ENCODE measurements around the gene PYY.

Gene PYY

DNA sequence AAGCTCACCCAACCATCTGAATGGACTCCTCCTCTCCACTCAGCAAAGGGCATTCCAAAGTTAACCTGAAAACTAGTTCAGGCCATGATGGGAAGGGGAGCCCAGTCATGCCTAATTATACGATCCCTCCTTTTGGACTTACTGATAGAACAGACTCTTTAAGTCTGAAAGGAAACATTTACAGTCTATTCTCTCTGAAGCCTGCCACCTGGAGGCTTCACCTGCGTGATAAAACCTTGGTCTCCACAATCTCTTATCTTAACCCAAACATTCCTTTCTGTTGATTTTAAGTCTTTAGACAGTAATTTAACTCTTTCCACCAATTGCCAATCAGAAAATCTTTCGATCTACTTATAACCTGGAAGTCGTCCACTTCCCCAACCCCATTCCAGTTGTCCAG is 37.4 kb downstream of the PYY start:
- no peak for DNase-seq (ENCODE audit: low spot score)

DNA sequence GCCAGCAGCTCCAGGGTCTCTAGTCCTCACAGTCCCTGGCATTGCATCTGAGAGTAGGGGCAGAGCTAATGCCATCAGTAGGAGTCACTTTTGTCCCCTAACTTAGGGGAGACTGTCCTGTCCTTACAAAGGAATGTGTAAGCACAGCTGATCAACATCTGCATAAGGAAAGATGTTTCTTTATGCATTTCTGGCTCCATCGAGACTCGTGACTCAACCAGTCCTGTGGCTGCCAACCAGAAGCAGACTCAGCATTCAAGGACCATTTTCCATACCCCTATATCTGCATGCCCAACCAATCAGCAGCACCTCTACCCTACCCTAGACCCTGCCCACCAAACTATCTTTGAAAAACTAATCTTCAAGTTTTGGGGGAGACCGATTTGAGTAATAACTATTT is 38.2 kb downstream of the PYY start:
- DNase-seq (ENCODE audit: low spot score), result no peak

DNA sequence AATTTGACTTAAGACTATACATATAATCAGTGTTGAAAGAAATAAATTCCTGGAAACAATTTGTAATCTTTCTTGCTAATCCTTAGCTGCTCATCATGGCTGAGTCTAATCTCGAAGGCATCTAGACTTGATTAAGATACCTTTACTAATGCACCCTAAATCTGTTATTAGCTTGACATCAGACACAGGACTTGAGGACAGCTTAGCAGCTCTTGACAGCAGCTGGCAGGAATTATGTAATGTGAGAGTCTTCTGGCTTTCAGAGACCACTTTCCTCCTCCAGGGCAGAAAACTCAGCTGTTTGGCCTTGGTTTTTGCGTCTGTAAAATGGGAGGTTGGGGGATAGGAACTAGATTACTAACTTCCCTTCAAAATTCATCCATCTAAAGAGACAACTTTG is 39.3 kb downstream of the PYY start:
- no peak for DNase-seq (ENCODE audit: low spot score)

DNA sequence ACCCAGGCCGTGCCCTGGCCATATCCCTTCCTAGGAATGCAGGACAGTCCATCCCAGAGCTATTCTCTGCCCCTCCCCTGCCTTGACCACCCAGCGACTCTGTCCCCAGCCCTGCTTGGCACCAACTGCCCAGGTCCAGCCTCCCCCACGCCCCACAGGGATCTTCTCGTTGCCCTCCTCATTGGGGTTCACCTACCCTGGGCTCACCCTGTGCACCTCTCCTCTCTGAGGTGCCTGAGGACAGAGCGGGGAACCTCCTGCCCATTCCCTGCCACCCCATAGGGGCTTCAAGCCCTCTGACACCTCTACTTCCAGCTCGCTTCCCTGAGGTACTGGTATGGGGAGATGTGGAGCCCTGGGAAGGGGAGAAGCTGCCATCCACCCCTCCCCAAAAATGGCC is 40.2 kb downstream of the PYY start:
- no peak for DNase-seq (ENCODE audit: low spot score)

DNA sequence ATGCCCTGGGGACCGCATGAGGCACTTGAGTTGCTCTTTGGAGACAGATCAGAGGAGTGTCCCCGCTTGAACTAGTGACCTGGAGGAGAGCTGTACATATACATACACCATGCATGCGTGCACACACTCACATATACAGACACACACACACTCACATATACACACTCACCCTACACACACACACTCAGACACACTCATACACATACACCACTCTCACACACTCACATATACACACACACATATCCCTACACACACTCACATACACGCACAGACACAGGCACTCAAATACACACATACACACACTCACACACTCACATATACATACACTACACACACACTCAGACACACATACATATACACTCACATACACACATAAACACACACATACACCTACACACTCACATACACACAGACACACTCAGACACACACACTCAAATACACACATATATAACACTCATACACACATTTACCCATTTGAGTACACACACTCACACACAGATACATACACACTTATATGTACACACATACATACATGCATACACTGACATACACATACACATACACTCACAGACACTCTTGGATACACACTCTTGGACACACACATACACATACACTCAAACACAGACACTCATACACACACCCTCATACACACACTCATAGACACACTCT is 41.0 kb downstream of the PYY start:
- DNase-seq (ENCODE audit: low spot score), result no peak

DNA sequence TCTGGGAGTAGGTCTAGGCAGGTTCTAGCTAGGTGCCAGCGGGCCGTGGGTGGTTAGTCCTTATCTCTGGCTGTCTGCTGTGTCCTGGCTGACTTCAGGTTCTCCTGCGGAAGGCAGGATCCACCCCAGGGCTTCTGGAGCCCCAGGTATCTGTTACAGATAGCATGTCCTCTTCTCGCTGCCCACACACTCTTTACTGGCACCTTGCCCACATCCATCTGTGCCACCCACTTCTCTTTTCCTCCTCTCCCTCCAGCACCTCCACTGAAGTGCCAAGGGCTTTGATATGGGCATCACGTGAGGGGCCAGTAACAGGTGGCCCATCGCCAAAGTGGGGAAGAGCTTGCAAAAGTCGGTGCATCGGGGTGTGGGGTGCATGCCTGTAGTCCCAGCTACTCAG is 41.8 kb downstream of the PYY start:
- no peak for DNase-seq (ENCODE audit: low spot score)

DNA sequence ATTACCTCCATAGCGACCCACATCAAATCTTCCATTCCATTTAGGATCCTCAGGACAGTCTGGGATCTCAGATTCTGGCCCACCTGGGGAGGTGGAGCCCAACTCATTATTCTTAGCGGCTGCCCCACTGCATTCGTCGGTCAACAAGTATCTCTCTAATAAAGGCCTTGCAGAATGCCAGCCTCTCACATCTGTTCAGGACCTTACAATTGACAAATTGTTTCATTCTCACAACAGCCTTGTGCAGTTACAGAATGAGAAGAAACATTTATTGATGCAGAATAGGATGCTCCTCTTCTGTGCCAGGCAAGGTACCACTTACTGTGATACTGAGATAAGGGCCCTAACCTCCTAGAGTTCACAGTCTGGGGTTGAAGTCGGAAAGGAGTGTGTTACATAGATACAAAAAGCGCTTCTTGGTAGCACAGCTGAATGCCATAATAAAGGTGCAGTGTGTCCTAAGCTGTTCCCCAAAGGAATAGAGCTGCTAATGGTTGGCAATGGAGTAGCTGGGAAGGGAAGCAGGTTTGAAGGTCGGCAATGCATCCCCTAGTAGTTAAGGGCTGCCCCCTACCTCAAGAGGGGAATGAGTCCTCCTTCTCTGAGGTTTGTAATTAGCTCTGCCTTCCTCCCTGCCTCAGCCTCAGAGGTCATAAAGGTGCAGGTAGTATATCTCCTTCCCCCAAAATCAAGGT is 44.1 kb downstream of the PYY start:
- DNase-seq (ENCODE audit: low spot score), result no peak

DNA sequence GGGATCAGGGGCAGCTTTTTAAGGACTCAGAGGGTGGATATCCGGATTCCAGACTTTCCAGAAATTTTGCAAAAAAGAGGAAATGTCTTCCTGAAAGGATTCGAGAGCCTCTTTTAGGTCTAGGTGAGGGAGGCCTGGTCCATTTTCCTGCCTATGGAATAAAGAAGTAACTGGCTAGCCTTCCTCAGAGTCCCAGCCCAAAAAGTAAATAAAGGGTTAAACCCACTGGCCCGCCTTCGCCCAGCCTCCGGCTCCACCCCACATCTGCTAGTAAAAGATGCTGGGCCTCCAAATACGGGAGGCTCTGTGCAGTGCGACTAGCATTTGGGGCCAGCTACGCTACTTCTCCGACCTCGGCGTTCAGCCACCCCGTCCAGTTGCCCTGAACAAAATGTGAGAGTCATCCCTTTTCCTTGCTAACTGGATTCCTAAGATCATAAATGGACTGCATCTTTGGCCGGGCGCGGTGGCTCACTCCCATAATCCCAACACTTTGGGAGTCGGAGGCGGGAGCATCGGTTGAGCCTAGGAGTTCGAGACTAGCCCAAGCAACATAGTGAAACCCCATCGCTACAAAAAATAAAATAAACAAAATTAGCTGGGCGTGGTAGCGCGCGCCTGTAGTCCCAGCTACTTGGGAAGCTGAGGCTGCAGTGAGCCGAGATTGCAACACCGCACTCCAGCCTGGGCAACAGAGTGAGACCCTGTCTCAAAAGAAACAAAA is 45.6 kb downstream of the PYY start:
- DNase-seq (ENCODE audit: low spot score), result peak; percentile 88

DNA sequence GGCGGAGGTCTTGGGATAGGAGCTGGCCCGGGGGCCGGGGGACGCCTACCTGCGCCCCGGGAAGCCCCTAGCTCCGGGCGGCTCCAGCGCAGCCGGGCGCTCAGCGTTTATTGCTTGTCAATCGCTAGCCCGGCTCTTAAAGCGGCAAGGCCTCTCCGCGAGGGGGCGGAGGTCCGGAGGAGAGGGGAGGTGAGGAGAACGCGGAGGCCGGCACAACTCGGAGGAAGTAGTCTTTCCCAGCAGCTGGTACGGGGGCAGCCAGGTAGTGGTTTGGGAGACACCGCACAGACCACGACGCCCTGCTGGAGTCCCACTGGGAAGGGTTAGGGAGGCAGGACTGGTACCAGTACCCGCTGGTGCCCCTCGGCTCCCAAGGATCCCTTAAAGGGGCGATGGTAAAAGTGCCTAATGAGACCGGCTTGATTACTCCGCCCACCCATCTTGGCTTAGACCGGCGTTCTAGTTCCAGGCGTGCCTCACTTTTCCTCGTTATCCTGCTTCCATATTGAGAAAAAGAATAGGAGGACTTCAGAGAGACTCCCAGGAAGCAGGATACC is 46.2 kb downstream of the PYY start, which contains the start of gene MPP2:
TSS of gene MPP2 (minus strand) at position 112 of the 557 bp plus-strand sequence. CDS start 3,076 bp downstream, outside the sequence.
- peak; percentile 88 for DNase-seq (ENCODE audit: low spot score)

DNA sequence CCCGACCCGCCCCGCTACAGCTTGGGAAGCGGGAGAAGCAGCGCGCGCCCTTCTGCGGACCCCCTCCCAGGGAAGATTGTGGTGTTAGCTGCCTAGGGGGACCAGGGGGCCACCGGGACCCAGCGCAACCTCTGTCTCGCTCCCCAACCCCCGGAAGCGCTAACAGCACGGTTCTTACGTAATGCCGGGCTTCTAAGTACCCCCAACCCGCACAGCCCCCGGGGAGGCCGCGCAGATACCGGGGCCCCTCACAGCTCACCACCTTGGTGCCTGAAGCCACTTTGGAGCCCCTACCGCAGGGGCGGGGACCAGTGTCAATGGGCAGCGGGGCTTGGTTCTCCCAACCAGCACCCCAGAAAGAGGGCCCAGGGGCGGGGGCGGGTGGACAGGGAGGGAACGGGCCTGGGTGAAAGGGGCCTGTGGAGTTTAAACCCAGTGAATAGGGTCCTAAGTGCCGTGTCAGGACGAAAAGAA is 46.8 kb downstream of the PYY start:
- no peak for DNase-seq (ENCODE audit: low spot score)

DNA sequence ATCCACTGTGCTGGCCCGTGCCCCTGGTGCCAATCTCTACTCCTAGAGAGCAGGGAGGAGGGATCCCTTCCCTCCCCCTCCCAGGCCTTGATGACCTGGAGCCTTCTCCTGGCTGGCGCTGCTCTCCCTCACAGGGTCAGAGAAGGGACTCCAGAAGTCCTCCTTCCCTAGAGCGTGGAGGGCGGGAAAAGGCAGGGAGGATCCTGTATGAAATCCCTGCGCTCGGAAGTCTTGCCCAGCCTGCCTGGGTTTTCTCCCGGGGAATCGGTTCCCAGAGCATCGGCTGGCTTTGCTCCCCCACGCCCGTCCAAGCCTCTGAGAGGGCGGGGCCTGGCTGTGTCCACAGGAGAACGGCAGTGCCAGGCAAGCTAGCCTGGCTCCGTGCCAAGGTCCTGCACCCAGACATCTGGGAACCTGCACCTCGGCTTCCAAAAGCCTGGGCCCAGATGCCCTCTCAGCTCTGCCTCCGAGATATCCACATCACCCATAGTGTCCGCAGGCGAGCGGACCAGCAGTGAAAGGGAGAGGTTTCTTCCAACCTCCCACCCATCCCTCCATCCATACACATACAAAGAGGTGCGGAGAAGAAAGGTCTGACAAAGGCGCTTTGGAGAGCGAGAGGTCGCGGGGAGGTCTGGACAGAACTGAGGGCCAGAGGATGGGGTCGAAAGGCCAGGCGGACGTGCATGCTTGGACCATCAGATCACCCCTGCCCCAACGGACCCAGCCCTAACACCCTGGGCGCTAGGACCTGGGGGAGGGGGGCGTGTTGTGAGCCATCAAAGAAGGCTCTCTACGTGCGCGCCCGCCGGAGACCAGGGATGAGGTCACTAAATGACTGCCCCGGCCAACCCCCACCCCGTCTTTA is 47.5 kb downstream of the PYY start:
- DNase-seq (ENCODE audit: low spot score), result peak; percentile 75

DNA sequence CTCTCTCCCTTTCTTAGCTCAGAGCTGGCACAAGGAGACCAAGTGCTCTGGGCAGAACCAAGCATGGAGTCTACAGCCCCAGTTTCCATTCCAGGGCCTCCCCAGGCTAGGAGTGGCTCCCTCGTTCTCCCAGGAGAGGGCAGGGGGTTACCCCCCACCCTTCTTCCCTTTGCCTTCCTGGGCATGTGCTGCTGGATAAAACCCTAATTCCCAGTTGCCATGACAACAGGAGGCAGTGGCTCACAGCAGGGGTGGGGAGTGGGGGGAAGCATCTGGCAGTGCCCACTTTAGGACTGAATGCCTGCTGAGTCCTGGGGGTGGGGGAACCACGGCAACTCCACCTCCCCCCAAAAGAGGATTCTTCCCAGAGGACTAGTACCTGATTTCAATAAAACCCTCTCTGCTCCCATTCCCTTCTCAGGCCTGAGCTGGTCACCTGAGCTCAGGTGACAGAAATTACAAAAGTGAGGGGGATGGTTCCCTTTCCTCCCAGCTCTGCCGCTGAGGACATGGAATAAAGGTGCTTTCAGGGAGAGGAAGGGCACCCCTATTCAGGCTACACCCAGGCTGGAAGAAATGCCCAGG is 48.2 kb downstream of the PYY start:
- no peak for DNase-seq (ENCODE audit: low spot score)

All from SK-N-DZ (cell line).